Thoracic aorta (tissue), 2 donors: ENCODE measurements around the gene RARB. TPM values are rescaled to one million over a fixed set of nuclear protein-coding genes. Genes with fewer than 3 reads are reported as not detected.

Source experiments
- ATAC-seq: fragments of 150-250 bp; one replicate; pipeline ENCODE4 v1.8.0; 2017; ENCODE audit warnings: low read depth; ENCODE audit not compliant: insufficient number of reproducible peaks, low FRiP score
- DNase-seq: peaks from one replicate; pipeline ENCODE4 v3.0.0-alpha.2; 2020; ENCODE audit warnings: low spot score
- H3K27ac ChIP-seq, 2 donors: fragments of 200-600 bp; sonication (generic); 1 replicate in 1 of 2; 2 replicates in 1 of 2; pipeline ENCODE4 v1.5.1; 2016; ENCODE audit warnings: mild to moderate bottlenecking in 2 of 2, moderate library complexity in 2 of 2
- H3K27me3 ChIP-seq: fragments of 200-600 bp; sonication (generic); replicated peaks from 2 replicates; pipeline ENCODE4 v1.6.0; 2016; ENCODE audit warnings: mild to moderate bottlenecking; ENCODE audit not compliant: insufficient read depth
- H3K36me3 ChIP-seq: fragments of 200-600 bp; sonication (generic); one replicate; pipeline ENCODE4 v1.5.1; 2016
- H3K4me1 ChIP-seq, 2 donors: fragments of 200-600 bp; sonication (generic); 1 replicate in 1 of 2; 2 replicates in 1 of 2; pipeline versions ENCODE4 v1.5.1 to v1.6.0; 2016; ENCODE audit warnings: low read depth in 2 of 2, mild to moderate bottlenecking in 1 of 2; ENCODE audit not compliant: control insufficient read depth in 1 of 2
- H3K4me3 ChIP-seq: fragments of 200-600 bp; sonication (generic); 2 replicates; pipeline ENCODE4 v1.5.1; 2016; ENCODE audit warnings: mild to moderate bottlenecking
- H3K9me3 ChIP-seq: fragments of 200-600 bp; sonication (generic); 2 replicates; pipeline ENCODE4 v1.5.1; 2016
- CTCF ChIP-seq: fragments of 200-600 bp; sonication (generic); IDR thresholded peaks from one replicate; pipeline ENCODE4 v1.5.1; 2019; ENCODE audit warnings: antibody characterized with exemption
- total RNA-seq, 2 donors: library from RNA; depleted of rRNA; stranded (reverse); fragments of >200 nt; gene quantifications; one replicate each; pipeline versions ENCODE4 v1.1.0 to v1.2.3, GENCODE V29; 2016

RARB gene
- total RNA-seq, 2 donors from 2014 or later = 3.8 to 12.3 TPM

GRCh38 chr3:25581823-25582222, 153.8 kb downstream of the RARB start:
- ATAC-seq = no peak
- Histone ChIP-seq H3K4me3 (no peak overlapping the region), H3K36me3 (no peaks in the 10 kb centered on the region), H3K27me3 (no peaks in the 10 kb centered on the region), H3K9me3 (no peaks in the 10 kb centered on the region), H3K27ac (no peak overlapping the region), H3K4me1 (no peaks in the 10 kb centered on the region)
- TF ChIP-seq CTCF = no peak
- DNase-seq = no peak

GRCh38 chr3:25582242-25582641, 154.2 kb downstream of the RARB start:
- Histone ChIP-seq H3K27ac (no peak overlapping the region), H3K9me3 (no peaks in the 10 kb centered on the region), H3K27me3 (no peaks in the 10 kb centered on the region), H3K4me3 (no peak overlapping the region), H3K4me1 (no peaks in the 10 kb centered on the region), H3K36me3 (no peaks in the 10 kb centered on the region)
- ATAC-seq (no peak), DNase-seq (no peak)
- TF ChIP-seq CTCF = no peak

GRCh38 chr3:25583343-25583742, 155.3 kb downstream of the RARB start:
- no peaks in the 10 kb centered on the region for H3K4me1 ChIP-seq
- no peak overlapping the region for H3K4me3 ChIP-seq
- TF ChIP-seq CTCF = no peak
- no peaks in the 10 kb centered on the region for H3K9me3 ChIP-seq
- no peaks in the 10 kb centered on the region for H3K27me3 ChIP-seq
- no peak overlapping the region for H3K27ac ChIP-seq
- no peak for DNase-seq
- ATAC-seq = no peak
- H3K36me3 ChIP-seq = no peaks in the 10 kb centered on the region

GRCh38 chr3:25584011-25584789, 156.1 kb downstream of the RARB start:
- Histone ChIP-seq H3K4me1 (peaks cover 0 to 2% of the 10 kb centered on the region in 2 donors), H3K9me3 (no peaks in the 10 kb centered on the region), H3K27ac (no peak overlapping the region), H3K36me3 (no peaks in the 10 kb centered on the region), H3K4me3 (no peak overlapping the region), H3K27me3 (no peaks in the 10 kb centered on the region)
- no peak for ATAC-seq
- DNase-seq = no peak
- no peak for TF ChIP-seq CTCF

GRCh38 chr3:25585361-25586166, 157.5 kb downstream of the RARB start:
- Histone ChIP-seq H3K4me3 (no peak overlapping the region), H3K9me3 (no peaks in the 10 kb centered on the region), H3K4me1 (peaks cover 7 to 10% of the 10 kb centered on the region in 2 donors), H3K27me3 (no peaks in the 10 kb centered on the region), H3K36me3 (no peaks in the 10 kb centered on the region), H3K27ac (no peak overlapping the region)
- TF ChIP-seq CTCF = no peak
- DNase-seq (no peak), ATAC-seq (no peak)
